HG03457 (cell line): ENCODE measurements around the gene RABIF.
"Not testable (repeated sequence)": the region's sequence is repeated elsewhere in the genome, so short reads cannot be mapped to it uniquely, and the experiment has no call there.

Source experiments
- ATAC-seq: cut with Tn5 transposase; IDR thresholded peaks from one replicate; pipeline ENCODE4 v1.9.1; 2021; ENCODE audit warnings: moderate number of reproducible peaks; ENCODE audit not compliant: unreplicated experiment

RABIF gene

GRCh38 chr1:202888531-202889360, at the start of gene RABIF:
Gene RABIF, minus strand, starts transcription at chr1:202889149. Its CDS starts 51 bp downstream, at chr1:202889098.
- ATAC-seq = peak; percentile 78

GRCh38 chr1:202938287-202938925, 49.5 kb upstream of the RABIF start:
- no peak for ATAC-seq

GRCh38 chr1:202936409-202936808, 47.5 kb upstream of the RABIF start:
- not testable (repeated sequence) for ATAC-seq

- ATAC-seq = no peak
Measured at GRCh38 chr1:202935844-202936243, 46.9 kb upstream of the RABIF start.

- ATAC-seq = no peak
Measured at GRCh38 chr1:202934755-202935154, 45.8 kb upstream of the RABIF start.

GRCh38 chr1:202932476-202932875, 43.5 kb upstream of the RABIF start:
- no peak for ATAC-seq

GRCh38 chr1:202926581-202927491, 37.9 kb upstream of the RABIF start, which contains the start of gene KLHL12:
Gene KLHL12, minus strand, starts transcription at chr1:202927234. Its CDS starts 2,072 bp downstream, at chr1:202925162.
- peak; percentile 75 for ATAC-seq

- ATAC-seq = no peak
Measured at GRCh38 chr1:202923533-202923932, 34.6 kb upstream of the RABIF start.

- no peak for ATAC-seq
Measured at GRCh38 chr1:202919615-202920014, 30.7 kb upstream of the RABIF start.

- ATAC-seq = no peak
Measured at GRCh38 chr1:202915146-202915545, 26.2 kb upstream of the RABIF start.

GRCh38 chr1:202912476-202912875, 23.5 kb upstream of the RABIF start:
- not testable (repeated sequence) for ATAC-seq

GRCh38 chr1:202909494-202909893, 20.5 kb upstream of the RABIF start:
- ATAC-seq = no peak

- no peak for ATAC-seq
Measured at GRCh38 chr1:202908998-202909397, 20.0 kb upstream of the RABIF start.

GRCh38 chr1:202905331-202905730, 16.4 kb upstream of the RABIF start:
- ATAC-seq = no peak

GRCh38 chr1:202903808-202904207, 14.9 kb upstream of the RABIF start:
- ATAC-seq = not testable (repeated sequence)

GRCh38 chr1:202901555-202901954, 12.6 kb upstream of the RABIF start:
- ATAC-seq = no peak

GRCh38 chr1:202892501-202892900, 3.6 kb upstream of the RABIF start:
- no peak for ATAC-seq

GRCh38 chr1:202890392-202890791, 1.4 kb upstream of the RABIF start:
- no peak for ATAC-seq

GRCh38 chr1:202888221-202888530, 773 bp downstream of the RABIF start:
- no peak for ATAC-seq

- no peak for ATAC-seq
Measured at GRCh38 chr1:202880961-202881460, 7.9 kb downstream of the RABIF start.

GRCh38 chr1:202880062-202880461, 8.9 kb downstream of the RABIF start:
- ATAC-seq = no peak
